Motor neuron (in vitro differentiated cells): Measurements from ENCODE around the gene DGCR8. TPM values are rescaled to one million over a fixed set of nuclear protein-coding genes. Genes with fewer than 3 reads are reported as not detected.

Source experiments
- ATAC-seq, 8 experiments: fragments of 200-7000 bp; cut with Tn5 transposase; replicated peaks in 6 of 8; 2 replicates each; pipeline ENCODE4 v1.8.0; 2021; ENCODE audit warnings: mild to moderate bottlenecking in 8 of 8, moderate library complexity in 8 of 8
- H3K27ac ChIP-seq, 2 donors: fragments of 250-450 bp; sonication (Bioruptor Pico); 2 replicates each; pipeline ENCODE4 v1.9.0; 2021; ENCODE audit warnings: antibody characterized with exemption in 2 of 2, mild to moderate bottlenecking in 2 of 2, moderate library complexity in 1 of 2
- H3K4me1 ChIP-seq, 2 donors: fragments of 250-450 bp; sonication (Bioruptor Pico); replicated peaks in 1 of 2; 2 replicates each; pipeline ENCODE4 v1.6.1; 2021; ENCODE audit warnings: antibody characterized with exemption in 2 of 2, mild to moderate bottlenecking in 2 of 2, moderate library complexity in 1 of 2
- H3K4me3 ChIP-seq, 5 donors: fragments of 250-450 bp; sonication (Bioruptor Pico); 2 replicates each; pipeline ENCODE4 v1.9.0; 2021; ENCODE audit warnings: antibody characterized with exemption in 5 of 5, mild to moderate bottlenecking in 5 of 5, moderate library complexity in 4 of 5
- WGBS, 10 experiments: fragments of 450-650 bp; shearing (Covaris generic); methylation state at CpG; one replicate each; pipeline ENCODE4 v1.0.0; 2022; 5-methylcytosine and 5-hydroxymethylcytosine counted together
- in situ Hi-C, 9 experiments: fragments of 400-800 bp; cut with MboI; loops; one replicate each; pipeline ENCODE4 v1.15.0; 2021; ENCODE audit warnings: low sequenced_read_pairs in 9 of 9, low pct_unique_long_range_greater_than_20kb in 2 of 9; ENCODE audit not compliant: unreplicated experiment in 9 of 9
- total RNA-seq, 8 experiments: library from RNA; unstranded; fragments of 300-600 nt; gene quantifications; 2 replicates each; pipeline versions ENCODE4 v1.2.3 to v1.2.4, GENCODE V29; 2022

The DGCR8 gene
- total RNA-seq, 8 experiments from 2014 or later, result 10.9 to 51.6 (median 20.2) TPM

DNA sequence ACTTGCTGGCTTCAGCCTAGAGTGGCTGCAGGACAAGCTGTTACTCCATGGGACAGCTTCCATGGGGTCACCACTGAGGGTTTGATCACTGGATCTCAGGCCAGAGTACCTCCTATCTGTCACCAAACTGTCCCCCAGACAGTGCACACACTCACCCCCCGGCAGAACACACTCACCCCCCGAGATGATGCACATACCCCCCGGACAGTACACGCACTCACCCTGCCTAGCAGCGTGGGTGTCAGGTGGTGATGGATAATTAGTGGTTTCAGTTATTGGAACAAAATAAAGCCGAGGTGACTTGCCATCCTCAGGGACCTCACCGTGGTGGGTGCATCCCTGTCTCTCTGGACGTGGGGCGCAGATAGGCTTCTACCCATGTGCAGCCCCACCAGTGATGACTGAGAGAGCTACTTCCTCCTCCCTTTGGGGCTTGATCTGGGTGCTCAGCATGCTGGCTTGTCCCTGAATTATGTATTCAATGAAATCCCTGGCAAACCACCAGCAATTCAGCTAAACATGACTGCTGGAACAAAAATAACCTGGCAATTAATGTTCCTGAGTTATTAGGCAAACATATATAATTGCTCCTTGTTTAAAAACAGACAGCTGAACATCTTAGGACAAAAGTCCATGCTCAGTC, 40.2 kb upstream of the DGCR8 start:
- no peak overlapping the region for H3K27ac ChIP-seq
- in situ Hi-C loops, result loop anchor here in 1 of 9 experiments (25.0 kb wide), 1 partner anchor 97 kb away; the partner anchor contains the start of gene ZDHHC8
- 60 to 80% methylated on average over 1 of the region's 9 CpGs; no CpG with 5 or more reads in 8 of the 10 experiments for WGBS, 10 experiments
- peak in 3 of 8 experiments; percentile 16 to 40 (median 28) for ATAC-seq
- peaks cover 0 to 5% of the 10 kb centered on the region in 2 donors for H3K4me1 ChIP-seq
- H3K4me3 ChIP-seq, result no peak overlapping the region

DNA sequence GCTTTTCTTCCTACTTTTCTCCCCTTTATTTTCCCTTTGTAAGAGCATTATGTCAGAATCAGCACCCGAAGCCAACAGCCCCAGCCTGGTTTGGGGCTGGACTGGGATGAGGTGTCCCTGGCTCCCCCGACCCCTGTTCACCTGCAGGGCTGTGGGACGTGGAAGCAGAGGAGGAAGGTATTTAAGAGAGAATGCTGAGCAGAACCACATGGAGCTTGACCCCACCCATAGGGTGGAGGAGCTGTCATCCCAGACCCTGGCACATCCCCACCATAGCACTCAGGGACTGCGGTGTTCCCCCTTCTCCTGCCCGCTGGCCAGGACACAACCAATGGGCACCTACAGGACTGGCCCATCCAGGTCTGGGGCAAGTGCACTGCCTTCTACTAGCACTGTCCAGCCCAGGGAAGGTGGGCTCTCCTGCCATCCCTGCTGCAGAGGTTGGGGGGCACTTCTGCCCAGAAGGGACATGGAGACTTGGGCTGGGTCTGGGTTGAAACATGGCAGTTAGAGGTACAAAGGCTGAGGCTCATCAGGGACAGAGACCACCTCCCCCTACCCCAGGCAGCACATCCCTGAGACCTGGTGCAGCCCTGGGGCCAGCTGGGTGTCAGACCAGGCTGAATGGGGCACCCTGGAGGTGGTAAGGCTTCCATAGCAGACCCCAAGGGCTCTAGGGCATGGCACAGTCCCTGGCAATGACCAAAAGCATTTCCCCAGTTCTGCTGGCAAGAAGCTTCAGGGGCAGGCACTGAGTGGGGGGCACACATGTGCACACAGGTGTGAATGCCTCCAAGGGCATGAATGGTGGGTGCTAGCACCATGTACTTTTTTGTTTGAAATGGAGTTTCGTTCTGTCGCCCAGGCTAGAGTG, 39.5 kb upstream of the DGCR8 start:
- peaks cover 0 to 5% of the 10 kb centered on the region in 2 donors for H3K4me1 ChIP-seq
- WGBS, 10 experiments, result 51 to 100% (median 83%) methylated on average over 2 to 5 of the region's 7 CpGs; no CpG with 5 or more reads in 5 of the 10 experiments
- no peak overlapping the region for H3K4me3 ChIP-seq
- H3K27ac ChIP-seq, result no peak overlapping the region
- peak in 2 of 8 experiments; percentile 25 to 53 for ATAC-seq
- in situ Hi-C loops, result loop anchor here in 1 of 9 experiments (25.0 kb wide), 1 partner anchor 97 kb away; the partner anchor contains the start of gene ZDHHC8

DNA sequence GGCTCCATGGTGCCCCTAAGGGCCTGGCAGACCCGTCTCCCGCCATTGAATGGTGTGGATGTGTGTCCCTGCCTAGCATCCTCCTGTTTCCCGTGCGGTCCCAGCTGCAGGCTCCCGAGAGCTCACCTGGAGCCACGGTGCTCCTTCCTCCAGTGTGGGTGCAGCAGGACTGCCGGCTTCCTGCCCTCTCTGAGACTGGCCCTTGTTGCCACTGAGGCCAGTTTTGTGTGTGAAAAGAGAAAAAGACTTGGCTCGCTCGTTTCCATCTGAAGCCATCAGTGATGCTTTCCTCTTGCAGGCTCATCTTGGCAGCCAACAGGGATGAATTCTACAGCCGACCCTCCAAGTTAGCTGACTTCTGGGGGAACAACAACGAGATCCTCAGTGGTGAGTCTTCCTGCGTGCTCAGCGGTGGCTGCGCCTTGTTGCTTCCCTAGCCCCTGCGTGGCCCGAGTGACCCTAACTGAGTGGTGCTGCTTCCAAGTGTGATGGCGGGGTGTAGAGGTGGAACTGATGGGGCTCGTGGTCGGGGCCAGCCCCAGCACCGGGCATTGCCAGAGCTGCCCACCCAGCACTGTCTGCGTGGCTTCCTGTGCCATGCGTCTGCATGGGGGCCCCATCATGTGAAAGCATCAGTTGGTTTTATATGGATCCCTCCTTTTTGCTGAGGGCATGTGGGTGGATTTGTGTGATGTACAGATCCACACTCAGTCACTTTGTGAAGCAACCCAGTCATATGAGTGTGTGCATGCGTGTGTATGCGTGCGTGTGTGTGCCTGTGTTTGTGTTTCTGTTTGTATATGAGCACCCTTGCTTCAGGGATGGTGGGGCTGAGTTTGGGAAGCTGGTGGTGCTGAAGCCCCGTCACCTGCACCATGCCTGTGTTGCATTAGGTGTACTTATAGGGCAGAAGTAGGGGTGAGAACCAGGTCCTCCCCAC, 36.7 kb upstream of the DGCR8 start:
- peak overlapping the region in 1 of 2 donors; percentile 23 for H3K27ac ChIP-seq
- in situ Hi-C loops, result loop anchor here in 1 of 9 experiments (25.0 kb wide), 1 partner anchor 94 kb away; the partner anchor contains the start of gene ZDHHC8
- peaks cover 0 to under 1% of the 10 kb centered on the region in 2 donors for H3K4me1 ChIP-seq
- 80 to 100% (median 94%) methylated on average over 2 to 14 of the region's 26 CpGs; no CpG with 5 or more reads in 3 of the 10 experiments for WGBS, 10 experiments
- no peak for ATAC-seq
- no peak overlapping the region for H3K4me3 ChIP-seq

DNA sequence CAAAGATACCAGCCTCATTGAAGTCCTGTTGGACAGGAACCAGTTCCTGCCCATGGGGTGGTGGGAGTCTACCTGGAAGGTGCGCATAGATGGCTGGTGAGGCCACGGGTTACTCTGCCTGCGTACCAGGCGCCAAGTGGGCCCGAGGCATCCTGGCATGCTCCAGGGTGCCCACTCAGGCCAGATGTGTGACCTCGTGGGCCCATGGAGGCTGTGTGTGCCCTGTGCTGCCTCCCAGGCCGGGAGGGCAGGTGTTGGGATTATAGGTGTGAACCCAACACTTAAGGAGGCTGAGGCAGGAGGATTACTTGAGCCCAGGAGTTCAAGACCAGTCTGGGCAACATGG, 36.1 kb upstream of the DGCR8 start:
- in situ Hi-C loops, result loop anchor here in 1 of 9 experiments (25.0 kb wide), 1 partner anchor 93 kb away; the partner anchor contains the start of gene ZDHHC8
- H3K4me3 ChIP-seq, result no peak overlapping the region
- H3K27ac ChIP-seq, result no peak overlapping the region
- ATAC-seq, result no peak
- WGBS, 10 experiments, result 87 to 100% methylated on average over 1 to 5 of the region's 7 CpGs; no CpG with 5 or more reads in 8 of the 10 experiments
- no peaks in the 10 kb centered on the region for H3K4me1 ChIP-seq

DNA sequence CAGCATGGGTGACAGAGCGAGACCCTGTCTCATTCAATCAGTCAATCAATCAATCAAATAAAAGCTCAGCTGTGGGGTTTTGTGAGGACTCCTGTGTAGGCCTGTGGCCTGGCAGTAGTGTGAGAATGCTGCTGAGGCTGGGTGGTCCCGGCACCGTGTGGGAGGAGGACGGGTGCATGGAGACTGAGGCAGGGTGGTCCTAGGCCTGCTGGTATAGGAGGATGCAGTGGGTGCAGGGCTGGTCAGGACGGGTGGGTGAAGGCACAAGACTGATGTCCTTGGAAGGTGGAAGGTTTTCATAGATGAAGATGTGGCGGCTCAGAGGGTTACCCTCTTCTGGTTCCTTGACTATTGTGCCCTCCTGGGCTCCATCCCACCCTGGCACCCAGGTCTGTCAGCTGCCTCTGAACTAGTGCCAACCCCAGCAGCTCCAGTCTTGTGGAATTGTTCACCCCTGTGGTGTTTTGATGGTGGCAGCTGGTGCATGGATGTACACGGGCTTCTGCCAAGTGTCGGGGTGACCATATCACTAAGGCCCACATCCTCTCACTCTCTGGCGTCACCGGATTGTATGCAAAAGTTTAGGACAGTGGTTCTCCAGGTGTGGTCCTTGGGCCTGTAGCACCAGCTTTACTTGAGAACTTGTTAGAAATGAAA, 35.4 kb upstream of the DGCR8 start:
- no peaks in the 10 kb centered on the region for H3K4me1 ChIP-seq
- ATAC-seq, result no peak
- H3K27ac ChIP-seq, result no peak overlapping the region
- WGBS, 10 experiments, result 75 to 100% (median 97%) methylated on average over 1 to 4 of the region's 10 CpGs; no CpG with 5 or more reads in 2 of the 10 experiments
- H3K4me3 ChIP-seq, result no peak overlapping the region
- in situ Hi-C loops, result loop anchor here in 1 of 9 experiments (25.0 kb wide), 1 partner anchor 93 kb away; the partner anchor contains the start of gene ZDHHC8

DNA sequence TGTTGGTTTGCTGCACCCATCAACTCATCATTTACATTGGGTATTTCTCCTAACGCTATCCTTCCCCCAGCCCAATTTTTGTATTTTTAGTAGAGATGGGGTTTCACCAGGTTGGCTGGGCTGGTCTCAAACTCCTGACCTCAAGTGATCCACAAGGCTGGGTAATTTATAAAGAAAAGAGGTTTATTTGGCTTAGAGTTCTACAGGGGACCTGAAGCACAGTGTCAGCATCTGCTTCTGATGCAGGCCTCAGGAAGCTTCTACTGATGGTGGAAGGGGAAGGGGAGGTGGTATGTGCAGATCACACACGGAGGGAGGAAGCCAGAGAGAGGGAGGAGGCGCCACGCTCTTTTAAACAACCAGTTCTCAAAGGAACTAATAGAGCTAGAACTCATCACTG, 33.3 kb upstream of the DGCR8 start:
- Histone ChIP-seq H3K4me1 (no peaks in the 10 kb centered on the region), H3K27ac (no peak overlapping the region), H3K4me3 (no peak overlapping the region)
- no peak for ATAC-seq
- WGBS, 10 experiments, result 60 to 100% (median 100%) methylated on average over 1 to 4 of the region's 4 CpGs; no CpG with 5 or more reads in 3 of the 10 experiments
- in situ Hi-C loops, result loop anchor here in 1 of 9 experiments (25.0 kb wide), 1 partner anchor 91 kb away; the partner anchor contains the start of gene ZDHHC8

DNA sequence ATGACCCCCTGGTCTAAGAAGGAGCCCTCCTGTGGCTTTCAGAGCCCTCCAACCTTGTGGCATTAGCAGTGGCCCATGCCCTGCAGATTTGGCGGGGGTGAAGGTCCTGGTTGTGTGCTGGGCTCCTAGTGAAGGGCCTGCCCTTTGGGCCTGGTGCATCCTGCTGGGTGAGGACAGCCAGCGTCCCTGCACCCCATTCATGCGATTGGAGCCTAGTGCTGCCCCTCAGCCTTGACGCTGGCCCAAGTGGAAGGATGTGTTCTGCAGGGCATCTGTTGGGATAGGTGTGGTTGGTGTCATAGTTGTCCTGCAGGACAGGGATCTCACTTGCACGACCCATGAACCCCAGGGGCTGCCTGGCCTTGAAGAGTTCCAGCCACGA, 28.1 kb upstream of the DGCR8 start:
- ATAC-seq, result no peak
- WGBS, 10 experiments, result 86 to 100% (median 100%) methylated on average over 1 to 3 of the region's 6 CpGs; no CpG with 5 or more reads in 7 of the 10 experiments
- in situ Hi-C loops, result no loop called here

DNA sequence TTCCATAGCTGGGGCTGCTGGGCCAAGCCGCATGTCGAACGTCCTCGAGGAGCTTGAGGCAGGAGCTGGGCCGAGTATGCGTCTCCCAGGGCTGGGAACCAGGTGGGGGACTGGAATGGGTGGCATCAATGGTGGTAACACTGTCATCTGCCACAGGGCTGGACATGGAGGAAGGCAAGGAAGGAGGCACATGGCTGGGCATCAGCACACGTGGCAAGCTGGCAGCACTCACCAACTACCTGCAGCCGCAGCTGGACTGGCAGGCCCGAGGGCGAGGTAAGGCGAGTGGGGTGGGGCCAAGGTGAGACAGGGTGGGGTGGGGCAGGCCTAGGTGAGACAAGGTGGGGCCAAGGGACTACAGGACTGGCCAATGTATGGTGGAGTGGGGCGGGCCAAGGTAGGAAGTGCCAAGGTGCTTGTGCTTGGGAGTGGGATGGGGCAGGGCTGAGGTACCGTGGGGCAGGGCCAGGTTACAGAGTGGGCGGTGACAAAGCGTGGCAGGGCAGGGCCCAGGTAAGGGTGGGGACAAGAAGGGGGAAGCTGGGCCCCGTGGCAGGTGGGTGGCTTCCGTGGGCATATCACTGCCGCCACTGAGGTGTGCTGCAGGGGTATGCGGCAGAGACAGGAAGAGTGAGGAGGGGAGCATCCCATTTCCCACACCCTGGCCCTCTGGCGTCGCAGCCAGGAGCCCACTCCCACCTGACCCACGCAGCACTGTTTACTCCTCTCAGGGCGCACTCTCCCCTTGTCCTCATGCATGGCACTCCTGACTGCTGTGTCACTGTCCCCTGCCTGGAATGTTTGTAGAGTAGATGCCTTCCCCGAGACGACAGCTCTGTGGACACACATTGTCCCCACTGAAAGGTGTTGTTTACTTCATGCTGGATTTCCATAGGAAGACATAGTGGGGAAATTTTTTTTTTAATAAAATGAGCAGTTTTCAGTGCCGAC, 27.5 kb upstream of the DGCR8 start:
- WGBS, 10 experiments, result 85 to 100% (median 94%) methylated on average over 1 to 6 of the region's 26 CpGs; no CpG with 5 or more reads in 4 of the 10 experiments
- H3K27ac ChIP-seq, result peak overlapping the region in 1 of 2 donors; percentile 23
- ATAC-seq, result peak in 4 of 8 experiments; percentile 13 to 92 (median 40)
- H3K4me3 ChIP-seq, result no peak overlapping the region
- in situ Hi-C loops, result no loop called here
- H3K4me1 ChIP-seq, result no peaks in the 10 kb centered on the region

More for the DNA sequence above, 28.1 kb upstream of the DGCR8 start:
- Histone ChIP-seq H3K4me3 (no peak overlapping the region), H3K27ac (peak overlapping the region in 1 of 2 donors; percentile 23), H3K4me1 (no peaks in the 10 kb centered on the region)

DNA sequence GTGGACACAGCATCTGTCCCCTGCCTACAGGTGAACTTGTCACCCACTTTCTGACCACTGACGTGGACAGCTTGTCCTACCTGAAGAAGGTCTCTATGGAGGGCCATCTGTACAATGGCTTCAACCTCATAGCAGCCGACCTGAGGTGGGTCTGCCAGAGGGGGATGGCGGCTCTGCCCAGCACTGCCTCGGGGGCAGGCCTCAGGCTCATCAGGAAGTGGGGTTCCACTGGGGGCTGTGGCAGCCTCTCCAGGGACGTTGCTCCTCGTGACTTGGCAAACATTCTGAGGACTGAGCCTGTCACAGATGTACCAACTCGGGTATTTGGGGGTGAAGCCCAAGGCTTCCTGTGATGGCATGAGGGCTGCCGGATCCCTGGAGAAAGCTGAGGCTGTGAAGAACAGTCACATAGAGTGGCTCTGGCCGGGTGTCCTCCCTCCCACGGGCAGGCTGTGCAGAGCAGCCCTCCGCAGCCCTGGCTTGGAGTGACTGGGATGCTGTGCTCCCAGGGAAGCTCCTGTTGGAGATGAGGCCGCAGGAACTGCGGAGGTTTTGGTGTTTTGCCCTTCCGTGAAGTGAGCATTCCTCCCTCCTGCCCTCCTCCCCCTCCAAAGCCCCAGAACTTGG, 26.5 kb upstream of the DGCR8 start:
- no peak overlapping the region for H3K4me3 ChIP-seq
- WGBS, 10 experiments, result 70 to 100% (median 82%) methylated on average over 2 to 9 of the region's 14 CpGs; no CpG with 5 or more reads in 5 of the 10 experiments
- peaks cover 0 to 3% of the 10 kb centered on the region in 2 donors for H3K4me1 ChIP-seq
- no peak overlapping the region for H3K27ac ChIP-seq
- in situ Hi-C loops, result no loop called here
- no peak for ATAC-seq

DNA sequence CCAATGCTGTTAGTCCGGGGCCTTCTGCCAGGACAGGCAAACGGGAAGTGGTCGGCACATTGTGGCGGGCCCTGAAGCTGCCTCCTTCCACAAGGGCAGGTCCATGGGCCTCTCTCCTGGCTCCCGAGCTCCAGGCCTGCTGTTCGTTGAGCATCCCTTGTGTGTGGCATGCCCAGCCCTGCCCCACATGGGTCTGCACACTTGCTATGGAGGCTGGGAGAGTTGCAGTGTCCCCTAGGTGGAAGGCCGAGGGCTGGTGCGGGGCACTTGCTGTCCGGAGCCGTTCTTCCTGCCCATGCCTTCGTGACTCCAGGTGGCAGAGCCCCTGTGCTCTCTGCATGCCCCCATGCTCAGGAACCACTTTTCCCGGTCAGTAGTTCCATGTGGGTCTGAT, 26.0 kb upstream of the DGCR8 start:
- peaks cover 0 to 3% of the 10 kb centered on the region in 2 donors for H3K4me1 ChIP-seq
- H3K4me3 ChIP-seq, result no peak overlapping the region
- 92 to 100% methylated on average over 1 to 8 of the region's 12 CpGs; no CpG with 5 or more reads in 8 of the 10 experiments for WGBS, 10 experiments
- in situ Hi-C loops, result no loop called here
- H3K27ac ChIP-seq, result no peak overlapping the region
- no peak for ATAC-seq
